C1 segment of cervical spinal cord (tissue), 14 donors: ENCODE results near the gene TRABD2B.

Experiments
- DNase-seq, 14 donors: peaks; one replicate each; lab custom pipeline; 2025; lab: John Stamatoyannopoulos, UW

The TRABD2B gene

GRCh38 chr1:47997289-47998200 is at the start of gene TRABD2B:
TSS of gene TRABD2B (minus strand) at chr1:47997385.
- DNase-seq: peak in 12 of 14 donors; percentile 8 to 79 (median 43)

- DNase-seq: no peak
Observed at GRCh38 chr1:48044311-48044710, 47.1 kb upstream of the TRABD2B start.

- no peak for DNase-seq
Observed at GRCh38 chr1:48043622-48044021, 46.4 kb upstream of the TRABD2B start.

GRCh38 chr1:48040154-48040553 is 43.0 kb upstream of the TRABD2B start:
- no peak for DNase-seq

GRCh38 chr1:48039088-48040054 is 42.2 kb upstream of the TRABD2B start:
- DNase-seq: peak in 1 of 14 donors; percentile 5

GRCh38 chr1:48038270-48038767 is 41.1 kb upstream of the TRABD2B start:
- DNase-seq: no peak

- no peak for DNase-seq
Observed at GRCh38 chr1:48036710-48037355, 39.6 kb upstream of the TRABD2B start.

- no peak for DNase-seq
Observed at GRCh38 chr1:48035371-48036141, 38.4 kb upstream of the TRABD2B start.

GRCh38 chr1:48033495-48034045 is 36.4 kb upstream of the TRABD2B start:
- DNase-seq: no peak

GRCh38 chr1:48031676-48032075 is 34.5 kb upstream of the TRABD2B start:
- no peak for DNase-seq

- no peak for DNase-seq
Observed at GRCh38 chr1:48030696-48031365, 33.6 kb upstream of the TRABD2B start.

GRCh38 chr1:48030211-48030610 is 33.0 kb upstream of the TRABD2B start:
- DNase-seq: no peak

GRCh38 chr1:48028218-48029069 is 31.3 kb upstream of the TRABD2B start:
- no peak for DNase-seq

- DNase-seq: no peak
Observed at GRCh38 chr1:48027533-48027835, 30.3 kb upstream of the TRABD2B start.

- no peak for DNase-seq
Observed at GRCh38 chr1:48026701-48027532, 29.7 kb upstream of the TRABD2B start.

- no peak for DNase-seq
Observed at GRCh38 chr1:48026275-48026674, 29.1 kb upstream of the TRABD2B start.

GRCh38 chr1:48025076-48025475 is 27.9 kb upstream of the TRABD2B start:
- DNase-seq: no peak

- no peak for DNase-seq
Observed at GRCh38 chr1:48023488-48023887, 26.3 kb upstream of the TRABD2B start.
